ENCODE measurements around the gene RIMS3.

GRCh38 chr1:40691538-40692428 is 26.3 kb upstream of the RIMS3 start, which contains the start of gene NFYC:
- TF ChIP-seq POLR2AphosphoS5 (IDR thresholded peaks at IDR 0.05; ENCODE audit: low read depth, low read length), result peak; percentile 96
- TF ChIP-seq TAF1 (IDR thresholded peaks at IDR 0.05; ENCODE audit: borderline replicate concordance, low read depth, low read length), result peak; percentile 51

Data from GM12892 (cell line).